AG09309 (cell line): ENCODE measurements around the gene FLACC1.

Experiments used
- DNase-seq: peaks from one replicate; pipeline ENCODE4 v3.0.0-alpha.2; 2010; ENCODE audit warnings: low read depth
- H3K4me3 ChIP-seq: 2 replicates; pipeline ENCODE4 v1.5.1; 2011; ENCODE audit warnings: mild to moderate bottlenecking, low read depth, low read length, moderate library complexity; ENCODE audit not compliant: control insufficient read depth
- TF ChIP-seq, protein P1 (sequence below): IDR thresholded peaks from 2 replicates; pipeline ENCODE4 v1.5.1; 2011; ENCODE audit warnings: mild to moderate bottlenecking, low read depth, low read length, inconsistent platforms; ENCODE audit not compliant: insufficient read depth, control insufficient read depth; ENCODE audit errors: missing control alignments

The FLACC1 gene

DNA sequence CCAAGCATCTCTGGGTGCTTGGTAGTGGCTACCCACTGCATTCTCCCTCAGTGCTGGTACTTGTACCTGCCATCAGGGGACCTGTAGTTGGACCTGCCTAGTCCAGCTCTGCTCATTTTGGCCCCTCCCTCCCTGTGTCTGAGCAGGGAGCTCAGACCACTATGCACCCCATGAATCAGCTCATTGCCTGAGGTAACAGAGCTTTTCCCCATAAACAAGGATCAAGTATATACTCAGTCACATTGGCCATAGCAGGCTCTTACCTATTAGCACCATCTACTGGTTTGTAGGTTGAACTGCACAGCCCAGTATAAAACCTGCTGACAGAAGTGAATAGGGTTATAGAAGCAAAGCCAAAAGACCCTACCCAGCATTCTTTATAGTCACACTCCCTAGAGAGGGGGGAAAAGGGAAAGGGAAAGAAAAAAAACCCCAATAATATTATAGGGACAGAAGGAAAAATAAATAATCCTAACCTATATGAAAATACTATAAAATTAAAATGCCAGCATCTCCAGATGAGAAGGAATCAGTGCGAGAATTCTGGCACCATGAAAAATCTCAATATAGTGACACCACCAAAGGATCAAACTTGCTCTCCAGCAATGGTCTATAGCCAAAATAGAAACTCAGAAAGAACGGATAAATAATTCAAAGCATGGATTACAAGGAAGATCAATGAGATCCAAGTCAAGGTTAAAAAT, 6.9 kb upstream of the FLACC1 start:
- peak; percentile 29 for DNase-seq
- no peak overlapping the region for H3K4me3 ChIP-seq
- TF ChIP-seq, protein P1, sequence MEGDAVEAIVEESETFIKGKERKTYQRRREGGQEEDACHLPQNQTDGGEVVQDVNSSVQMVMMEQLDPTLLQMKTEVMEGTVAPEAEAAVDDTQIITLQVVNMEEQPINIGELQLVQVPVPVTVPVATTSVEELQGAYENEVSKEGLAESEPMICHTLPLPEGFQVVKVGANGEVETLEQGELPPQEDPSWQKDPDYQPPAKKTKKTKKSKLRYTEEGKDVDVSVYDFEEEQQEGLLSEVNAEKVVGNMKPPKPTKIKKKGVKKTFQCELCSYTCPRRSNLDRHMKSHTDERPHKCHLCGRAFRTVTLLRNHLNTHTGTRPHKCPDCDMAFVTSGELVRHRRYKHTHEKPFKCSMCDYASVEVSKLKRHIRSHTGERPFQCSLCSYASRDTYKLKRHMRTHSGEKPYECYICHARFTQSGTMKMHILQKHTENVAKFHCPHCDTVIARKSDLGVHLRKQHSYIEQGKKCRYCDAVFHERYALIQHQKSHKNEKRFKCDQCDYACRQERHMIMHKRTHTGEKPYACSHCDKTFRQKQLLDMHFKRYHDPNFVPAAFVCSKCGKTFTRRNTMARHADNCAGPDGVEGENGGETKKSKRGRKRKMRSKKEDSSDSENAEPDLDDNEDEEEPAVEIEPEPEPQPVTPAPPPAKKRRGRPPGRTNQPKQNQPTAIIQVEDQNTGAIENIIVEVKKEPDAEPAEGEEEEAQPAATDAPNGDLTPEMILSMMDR, result peak; percentile 86

GRCh38 chr2:201362396-201362795, 5.3 kb upstream of the FLACC1 start:
- no peak overlapping the region for H3K4me3 ChIP-seq
- DNase-seq, result no peak
- TF ChIP-seq, protein P1, result no peak

- no peak for DNase-seq
- H3K4me3 ChIP-seq, result no peak overlapping the region
- TF ChIP-seq, protein P1, result no peak
These were observed 4.1 kb upstream of the FLACC1 start for GRCh38 chr2:201361078-201361733.

DNA sequence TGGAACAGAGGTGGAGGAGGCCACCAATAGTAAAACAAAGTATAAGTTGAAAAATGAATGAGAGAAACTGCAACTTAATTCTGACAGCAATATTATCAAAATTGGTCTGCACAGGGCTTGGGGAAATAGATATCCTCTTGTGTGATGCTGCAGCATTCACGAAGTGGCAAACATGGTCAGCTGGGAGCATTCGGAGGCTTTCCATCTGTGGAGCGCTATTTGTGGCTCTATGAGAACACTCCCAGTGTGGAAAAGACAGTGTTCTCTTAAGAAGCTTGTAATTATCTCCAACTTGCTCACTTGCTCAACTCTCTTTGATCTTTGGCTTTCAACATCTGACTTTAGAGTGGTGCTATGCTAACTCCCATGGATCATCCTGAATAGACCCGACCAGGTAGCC, 3.1 kb upstream of the FLACC1 start:
- TF ChIP-seq, protein P1, result no peak
- no peak for DNase-seq

GRCh38 chr2:201358684-201359083, 1.5 kb upstream of the FLACC1 start:
- TF ChIP-seq, protein P1, result no peak
- H3K4me3 ChIP-seq, result no peak overlapping the region
- no peak for DNase-seq

More for the DNA sequence above, 3.1 kb upstream of the FLACC1 start:
- no peak overlapping the region for H3K4me3 ChIP-seq

DNA sequence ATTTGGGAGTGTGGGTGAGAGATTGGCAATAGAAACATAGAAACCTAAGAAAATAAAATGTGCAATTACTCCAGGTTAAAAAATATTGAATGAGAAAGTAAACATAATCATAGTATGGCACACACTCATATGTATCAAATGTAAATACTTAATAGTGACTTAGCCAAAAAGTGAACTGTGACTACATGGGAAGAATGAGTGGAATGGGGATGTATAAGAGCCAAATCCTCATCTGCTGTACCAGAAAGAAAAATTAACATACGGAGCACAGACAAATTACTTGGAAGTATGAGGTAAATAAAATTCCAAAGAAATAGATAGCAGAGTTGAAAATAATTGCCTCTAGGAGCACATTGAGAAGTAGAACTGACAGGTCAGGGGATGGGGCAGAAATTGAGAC, 4.0 kb downstream of the FLACC1 start:
- no peak overlapping the region for H3K4me3 ChIP-seq
- no peak for DNase-seq
- TF ChIP-seq, protein P1, result no peak
